Endothelial cell of umbilical vein (primary cell): Measurements from ENCODE around the gene WDR45.

Experiments
- POLR2A ChIP-seq: IDR thresholded peaks from 2 replicates; pipeline ENCODE4 v1.6.1; 2012; ENCODE audit warnings: low read depth, mild to moderate bottlenecking, control low read depth, low read length
- POLR2AphosphoS5 ChIP-seq: IDR thresholded peaks from 2 replicates; pipeline ENCODE4 v1.6.1; 2012; ENCODE audit warnings: low read depth, mild to moderate bottlenecking, control low read depth, low read length, moderate library complexity; ENCODE audit not compliant: insufficient read depth
- TF ChIP-seq, protein P1 (sequence below), 2 donors: IDR thresholded peaks; 1 replicate in 1 of 2; 2 replicates in 1 of 2; pipeline ENCODE4 v1.5.1; 2011; ENCODE audit warnings: low read length in 2 of 2, mild to moderate bottlenecking in 2 of 2, moderate library complexity in 2 of 2, control low read depth in 1 of 2, inconsistent platforms in 1 of 2, low read depth in 1 of 2; ENCODE audit not compliant: insufficient read depth in 1 of 2; ENCODE audit errors: extremely low read depth in 1 of 2

DNA sequence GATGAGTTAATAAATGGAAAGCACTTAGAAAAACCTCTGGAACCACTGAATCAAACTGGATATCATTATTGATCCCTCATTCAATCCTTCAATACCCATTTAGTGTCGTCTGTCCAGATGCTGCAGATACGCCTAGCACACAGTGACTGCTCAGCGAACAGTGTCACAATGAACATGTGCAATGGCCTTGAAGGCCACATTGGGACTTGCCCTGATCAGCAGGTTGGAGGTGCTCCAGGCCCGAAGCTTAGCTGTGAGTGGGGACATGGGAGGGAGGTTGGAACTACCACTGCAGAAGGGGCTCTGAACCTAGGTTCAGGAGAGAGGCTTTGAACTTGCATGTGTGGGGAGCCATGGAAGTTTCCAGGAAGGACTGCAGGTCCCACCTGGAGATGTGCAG lies 26.6 kb upstream of the WDR45 start:
- TF ChIP-seq POLR2A (no peak), POLR2AphosphoS5 (no peak)
- TF ChIP-seq, protein P1, sequence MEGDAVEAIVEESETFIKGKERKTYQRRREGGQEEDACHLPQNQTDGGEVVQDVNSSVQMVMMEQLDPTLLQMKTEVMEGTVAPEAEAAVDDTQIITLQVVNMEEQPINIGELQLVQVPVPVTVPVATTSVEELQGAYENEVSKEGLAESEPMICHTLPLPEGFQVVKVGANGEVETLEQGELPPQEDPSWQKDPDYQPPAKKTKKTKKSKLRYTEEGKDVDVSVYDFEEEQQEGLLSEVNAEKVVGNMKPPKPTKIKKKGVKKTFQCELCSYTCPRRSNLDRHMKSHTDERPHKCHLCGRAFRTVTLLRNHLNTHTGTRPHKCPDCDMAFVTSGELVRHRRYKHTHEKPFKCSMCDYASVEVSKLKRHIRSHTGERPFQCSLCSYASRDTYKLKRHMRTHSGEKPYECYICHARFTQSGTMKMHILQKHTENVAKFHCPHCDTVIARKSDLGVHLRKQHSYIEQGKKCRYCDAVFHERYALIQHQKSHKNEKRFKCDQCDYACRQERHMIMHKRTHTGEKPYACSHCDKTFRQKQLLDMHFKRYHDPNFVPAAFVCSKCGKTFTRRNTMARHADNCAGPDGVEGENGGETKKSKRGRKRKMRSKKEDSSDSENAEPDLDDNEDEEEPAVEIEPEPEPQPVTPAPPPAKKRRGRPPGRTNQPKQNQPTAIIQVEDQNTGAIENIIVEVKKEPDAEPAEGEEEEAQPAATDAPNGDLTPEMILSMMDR (IDR thresholded peaks at IDR 0.05; ENCODE audit: extremely low read depth in 1 of 2, insufficient read depth in 1 of 2, low read depth in 1 of 2, low read length in 2 of 2): no peak
